ENCODE results near the gene HCAR2. TPM values are rescaled to one million over a fixed set of nuclear protein-coding genes. Genes with fewer than 3 reads are reported as not detected.

HCAR2 gene
- total RNA-seq, 1 donor from 2014 or later: 21.4 TPM

GRCh38 chr12:122743895-122744525 is 40.9 kb upstream of the HCAR2 start:
- H3K4me3 Mint-ChIP-seq: no peak overlapping the region
- H3K27me3 Mint-ChIP-seq: no peaks in the 10 kb centered on the region
- DNase-seq (ENCODE audit: extremely low spot score, unreplicated experiment): no peak
- H3K36me3 Mint-ChIP-seq: no peaks in the 10 kb centered on the region
- H3K9me3 Mint-ChIP-seq: no peaks in the 10 kb centered on the region
- H3K27ac Mint-ChIP-seq: no peak overlapping the region
- TF ChIP-seq CTCF (conservative IDR thresholded peaks at IDR 0.05): no peak
- H3K4me1 Mint-ChIP-seq (ENCODE audit: unreplicated experiment): no peaks in the 10 kb centered on the region

GRCh38 chr12:122740351-122740750 is 37.2 kb upstream of the HCAR2 start:
- Mint-ChIP-seq H3K27ac (no peak overlapping the region), H3K4me1 (ENCODE audit: unreplicated experiment) (no peaks in the 10 kb centered on the region), H3K4me3 (no peak overlapping the region), H3K27me3 (no peaks in the 10 kb centered on the region), H3K9me3 (no peaks in the 10 kb centered on the region), H3K36me3 (no peaks in the 10 kb centered on the region)
- DNase-seq (ENCODE audit: extremely low spot score, unreplicated experiment): no peak
- TF ChIP-seq CTCF (conservative IDR thresholded peaks at IDR 0.05): no peak

GRCh38 chr12:122738571-122738970 is 35.4 kb upstream of the HCAR2 start:
- no peaks in the 10 kb centered on the region for H3K27me3 Mint-ChIP-seq
- TF ChIP-seq CTCF (conservative IDR thresholded peaks at IDR 0.05): no peak
- no peak overlapping the region for H3K27ac Mint-ChIP-seq
- H3K36me3 Mint-ChIP-seq: no peaks in the 10 kb centered on the region
- DNase-seq (ENCODE audit: extremely low spot score, unreplicated experiment): no peak
- H3K4me3 Mint-ChIP-seq: no peak overlapping the region
- no peaks in the 10 kb centered on the region for H3K4me1 Mint-ChIP-seq (ENCODE audit: unreplicated experiment)
- H3K9me3 Mint-ChIP-seq: no peaks in the 10 kb centered on the region

GRCh38 chr12:122732611-122733010 is 29.5 kb upstream of the HCAR2 start:
- Mint-ChIP-seq H3K4me1 (ENCODE audit: unreplicated experiment) (peaks cover 19% of the 10 kb centered on the region), H3K4me3 (peak overlapping the region; percentile 22), H3K36me3 (no peaks in the 10 kb centered on the region), H3K27me3 (no peaks in the 10 kb centered on the region), H3K9me3 (no peaks in the 10 kb centered on the region), H3K27ac (peak overlapping the region; percentile 73)
- no peak for DNase-seq (ENCODE audit: extremely low spot score, unreplicated experiment)
- no peak for TF ChIP-seq CTCF (conservative IDR thresholded peaks at IDR 0.05)

GRCh38 chr12:122732170-122732569 is 29.0 kb upstream of the HCAR2 start:
- H3K9me3 Mint-ChIP-seq: no peaks in the 10 kb centered on the region
- H3K36me3 Mint-ChIP-seq: no peaks in the 10 kb centered on the region
- H3K4me3 Mint-ChIP-seq: peak overlapping the region; percentile 22
- H3K4me1 Mint-ChIP-seq (ENCODE audit: unreplicated experiment): peaks cover 19% of the 10 kb centered on the region
- H3K27me3 Mint-ChIP-seq: no peaks in the 10 kb centered on the region
- TF ChIP-seq CTCF (conservative IDR thresholded peaks at IDR 0.05): no peak
- no peak for DNase-seq (ENCODE audit: extremely low spot score, unreplicated experiment)
- peak overlapping the region; percentile 73 for H3K27ac Mint-ChIP-seq

All from type B pancreatic cell (in vitro differentiated cells).